ENCODE results near the gene PDE5A. TPM values are rescaled to one million over a fixed set of nuclear protein-coding genes. Genes with fewer than 3 reads are reported as not detected.

PDE5A gene
- 10 to 100 TPM; 15.7 to 36.7 (median 28.3) TPM for total RNA-seq

DNA sequence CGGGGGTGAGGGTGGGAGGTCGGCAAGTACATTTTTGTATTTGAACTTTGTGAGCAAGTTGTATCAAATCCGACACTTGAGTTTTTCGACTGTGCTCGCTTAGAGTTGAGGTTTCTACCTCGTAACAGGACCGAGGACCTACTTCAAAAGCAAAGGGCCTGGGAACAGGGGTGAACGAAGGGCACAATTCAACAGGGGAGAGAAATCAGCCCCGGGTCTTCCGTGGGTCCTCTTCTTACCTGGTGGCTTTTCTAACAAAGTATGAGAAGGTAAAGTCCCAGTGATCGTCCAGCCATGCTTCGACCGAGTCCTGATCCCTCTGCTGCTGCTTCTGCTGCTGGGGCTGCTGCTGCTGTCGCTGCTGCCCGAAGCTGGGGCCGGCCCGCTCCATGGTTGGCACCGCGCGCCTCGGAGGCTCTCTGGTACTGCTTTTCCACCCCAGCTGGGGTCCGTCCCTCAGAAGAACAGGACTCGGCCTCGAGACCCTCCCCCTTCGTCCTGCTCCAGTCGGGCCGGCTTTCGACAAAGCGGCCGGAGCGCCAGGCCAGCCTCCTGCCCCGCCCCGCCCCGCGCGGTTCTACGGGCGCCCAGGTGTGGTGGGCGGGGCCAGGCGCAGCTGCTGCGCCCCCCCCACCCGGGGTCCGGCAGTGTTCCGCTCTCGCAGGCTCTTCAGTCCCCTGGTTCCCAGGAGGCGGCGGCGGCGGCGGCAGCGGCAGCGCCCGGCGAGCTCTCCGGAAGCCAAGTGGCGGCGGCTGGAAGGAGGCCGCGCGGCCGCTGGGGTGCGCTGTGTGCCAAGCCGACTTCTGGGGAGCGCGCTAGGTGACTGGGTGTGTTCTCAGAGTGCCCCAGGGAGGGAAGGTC is at the start of gene PDE5A:
PDE5A (minus strand) TSS at position 524 of the 861 bp plus-strand sequence; CDS start at position 391, 133 bp downstream.
- peak; percentile 67 to 92 (median 89) for TF ChIP-seq CTCF (IDR thresholded peaks at IDR 0.05)
- peak in 1 of 2 donors; percentile 39 for TF ChIP-seq POLR2A (IDR thresholded peaks at IDR 0.05)
- TF ChIP-seq EP300 (IDR thresholded peaks at IDR 0.05) = peak in 1 of 2 donors; percentile 29
- H3K27me3 ChIP-seq = no peaks in the 10 kb centered on the region
- no peaks in the 10 kb centered on the region for H3K36me3 ChIP-seq
- H3K27ac ChIP-seq = peak within 1 kb of the TSS; percentile 71 to 93 (median 90)
- H3K4me1 ChIP-seq = peaks cover 0 to 21% (median 3%) of the 10 kb centered on the region in 4 donors
- H3K4me3 ChIP-seq = peak within 1 kb of the TSS; percentile 72 to 87 (median 80)
- no peaks in the 10 kb centered on the region for H3K9me3 ChIP-seq
- 0 to 1% methylated on average over 15 to 35 of the region's 65 CpGs for WGBS, 2 donors
- DNase-seq (ENCODE audit: low spot score in 2 of 2) = peak; percentile 63 to 66

GRCh38 chr4:119676101-119676500 is 47.5 kb upstream of the PDE5A start:
- Histone ChIP-seq H3K36me3 (no peaks in the 10 kb centered on the region), H3K27me3 (no peaks in the 10 kb centered on the region), H3K4me3 (no peak overlapping the region), H3K9me3 (no peaks in the 10 kb centered on the region), H3K4me1 (peaks cover 0 to 12% (median 0%) of the 10 kb centered on the region in 4 donors), H3K27ac (no peak overlapping the region)
- no peak for DNase-seq (ENCODE audit: low spot score in 2 of 2)
- 75 to 94% methylated on average over 3 of the region's 3 CpGs for WGBS, 2 donors
- no peak for TF ChIP-seq CTCF (IDR thresholded peaks at IDR 0.05)
- no peak for TF ChIP-seq EP300 (IDR thresholded peaks at IDR 0.05)
- TF ChIP-seq POLR2A (IDR thresholded peaks at IDR 0.05) = no peak

DNA sequence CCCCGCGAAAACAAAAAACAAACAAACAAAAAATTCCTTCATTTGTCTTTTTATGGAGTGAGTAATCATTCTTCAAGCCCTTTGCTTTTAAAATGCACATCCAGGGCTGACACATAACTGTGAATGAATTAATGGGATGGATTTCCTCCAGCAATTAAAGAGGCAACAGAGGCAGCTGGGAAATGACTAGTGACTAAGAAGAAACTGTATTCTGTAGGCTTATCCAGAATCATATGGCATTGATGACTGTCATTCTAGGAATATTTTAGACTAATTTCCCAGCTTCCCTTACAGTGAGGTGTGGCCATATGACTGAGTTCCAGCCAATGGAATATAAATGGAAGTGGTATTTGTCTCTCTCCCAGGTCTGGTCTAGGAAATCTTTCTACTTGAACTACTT is 46.8 kb upstream of the PDE5A start:
- DNase-seq (ENCODE audit: low spot score in 2 of 2) = no peak
- Histone ChIP-seq H3K9me3 (no peaks in the 10 kb centered on the region), H3K4me1 (peaks cover 0 to 12% (median 0%) of the 10 kb centered on the region in 4 donors), H3K36me3 (no peaks in the 10 kb centered on the region), H3K4me3 (no peak overlapping the region), H3K27me3 (no peaks in the 10 kb centered on the region), H3K27ac (no peak overlapping the region)
- 91 to 93% methylated on average over 2 of the region's 2 CpGs for WGBS, 2 donors
- TF ChIP-seq EP300 (IDR thresholded peaks at IDR 0.05) (no peak), CTCF (IDR thresholded peaks at IDR 0.05) (no peak), POLR2A (IDR thresholded peaks at IDR 0.05) (no peak)

- Histone ChIP-seq H3K27ac (no peak overlapping the region), H3K36me3 (no peaks in the 10 kb centered on the region), H3K27me3 (no peaks in the 10 kb centered on the region), H3K4me1 (no peaks in the 10 kb centered on the region), H3K4me3 (no peak overlapping the region), H3K9me3 (no peaks in the 10 kb centered on the region)
- no peak for TF ChIP-seq POLR2A (IDR thresholded peaks at IDR 0.05)
- TF ChIP-seq EP300 (IDR thresholded peaks at IDR 0.05) = no peak
- TF ChIP-seq CTCF (IDR thresholded peaks at IDR 0.05) = no peak
- no peak for DNase-seq (ENCODE audit: low spot score in 2 of 2)
- WGBS, 2 donors = 85 to 90% methylated on average over 1 of the region's 1 CpG
Observed at GRCh38 chr4:119672938-119673337, 44.3 kb upstream of the PDE5A start.

- 83 to 84% methylated on average over 2 of the region's 2 CpGs for WGBS, 2 donors
- Histone ChIP-seq H3K36me3 (no peaks in the 10 kb centered on the region), H3K9me3 (no peaks in the 10 kb centered on the region), H3K27ac (no peak overlapping the region), H3K27me3 (no peaks in the 10 kb centered on the region), H3K4me1 (no peaks in the 10 kb centered on the region), H3K4me3 (no peak overlapping the region)
- DNase-seq (ENCODE audit: low spot score in 2 of 2) = no peak
- TF ChIP-seq EP300 (IDR thresholded peaks at IDR 0.05) (no peak), CTCF (IDR thresholded peaks at IDR 0.05) (no peak), POLR2A (IDR thresholded peaks at IDR 0.05) (no peak)
Observed at GRCh38 chr4:119672086-119672485, 43.5 kb upstream of the PDE5A start.

Data from tibial nerve (tissue), 4 donors.